Occipital lobe (tissue), 2 donors: Measurements from ENCODE around the gene ADI1. TPM values are rescaled to one million over a fixed set of nuclear protein-coding genes. Genes with fewer than 3 reads are reported as not detected.

Source experiments
- DNase-seq: peaks from one replicate; lab custom pipeline; 2025; lab: John Stamatoyannopoulos, UW
- total RNA-seq: library from RNA; depleted of rRNA; stranded (reverse); fragments of >200 nt; gene quantifications from one replicate; pipeline ENCODE4 v1.2.3, GENCODE V29; 2014

Gene ADI1
- total RNA-seq, 1 donor from 2014 or later = 15.4 TPM

- DNase-seq = no peak
Measured at GRCh38 chr2:3481736-3482362, 37.5 kb downstream of the ADI1 start.

DNA sequence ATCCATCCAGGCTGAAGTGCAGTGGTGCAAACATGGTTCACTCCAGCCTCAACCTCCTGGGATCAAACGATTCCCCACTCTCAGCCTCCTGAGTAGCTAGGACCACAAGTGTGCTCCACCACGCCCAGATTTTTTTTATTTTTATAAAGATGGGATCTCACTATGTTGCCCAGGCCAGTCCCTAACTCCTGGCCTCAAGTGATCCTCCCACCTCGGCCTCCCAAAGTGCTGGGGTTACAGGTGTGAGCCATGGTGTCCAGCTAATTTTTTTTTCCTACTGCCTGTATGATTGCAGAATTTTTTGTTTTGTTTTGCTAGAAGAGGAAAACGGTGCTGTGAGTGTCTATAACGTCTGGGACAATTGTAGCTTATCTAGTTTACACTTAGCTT, 38.3 kb downstream of the ADI1 start:
- DNase-seq = no peak

DNA sequence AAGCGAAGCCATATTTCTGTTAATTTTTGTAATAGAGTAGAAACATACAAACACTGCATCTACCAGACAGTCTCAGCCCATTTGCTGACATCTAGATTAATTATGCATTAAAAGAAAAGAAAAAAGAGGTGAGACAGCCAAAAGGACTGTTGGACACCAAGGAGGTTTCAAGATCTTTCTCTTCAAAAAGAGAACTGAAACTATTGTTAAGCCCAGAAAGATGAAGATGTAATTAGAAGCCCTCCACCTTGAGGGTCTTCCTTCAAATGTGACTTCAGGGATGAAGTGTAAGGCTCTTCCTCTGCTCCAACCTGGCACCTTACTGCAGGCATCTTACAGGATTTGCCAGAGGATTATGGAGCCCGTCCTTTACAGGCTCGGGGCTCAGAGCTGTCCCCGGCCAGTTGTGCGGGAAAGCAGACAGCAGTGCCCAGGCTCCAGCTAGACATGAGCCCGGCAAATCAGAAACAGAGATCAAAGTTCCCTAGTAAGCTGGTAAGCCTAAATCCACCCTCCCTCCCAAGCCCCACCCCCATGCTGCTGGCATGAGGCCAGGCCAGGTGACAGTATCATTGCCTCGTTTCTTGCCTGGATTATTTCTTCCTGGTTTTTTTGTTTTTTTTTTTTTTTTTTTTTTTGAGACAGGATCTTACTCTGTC, 38.9 kb downstream of the ADI1 start:
- DNase-seq = no peak

GRCh38 chr2:3479430-3480320, 39.7 kb downstream of the ADI1 start:
- no peak for DNase-seq

DNA sequence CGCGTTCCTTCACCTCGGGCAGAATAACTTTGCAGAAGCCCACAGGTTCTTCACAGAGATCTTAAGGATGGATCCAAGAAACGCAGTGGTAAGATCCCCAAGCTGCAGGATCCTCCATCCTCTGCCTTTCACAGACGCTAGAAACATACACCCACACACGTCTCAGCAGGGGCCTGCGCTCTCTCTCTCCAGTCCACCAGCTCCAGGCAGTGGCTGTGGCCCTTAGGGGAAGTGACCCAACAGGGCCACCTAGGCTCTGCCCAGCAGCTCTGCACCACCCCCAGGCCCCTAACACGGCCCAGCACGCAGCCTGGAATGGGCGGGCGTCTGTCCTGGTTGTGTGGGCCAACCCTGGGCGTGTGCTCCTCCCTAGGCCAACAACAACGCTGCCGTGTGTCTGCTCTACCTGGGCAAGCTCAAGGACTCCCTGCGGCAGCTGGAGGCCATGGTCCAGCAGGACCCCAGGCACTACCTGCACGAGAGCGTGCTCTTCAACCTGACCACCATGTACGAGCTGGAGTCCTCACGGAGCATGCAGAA, 40.4 kb downstream of the ADI1 start:
- no peak for DNase-seq

- no peak for DNase-seq
Measured at GRCh38 chr2:3476985-3477327, 42.4 kb downstream of the ADI1 start.

DNA sequence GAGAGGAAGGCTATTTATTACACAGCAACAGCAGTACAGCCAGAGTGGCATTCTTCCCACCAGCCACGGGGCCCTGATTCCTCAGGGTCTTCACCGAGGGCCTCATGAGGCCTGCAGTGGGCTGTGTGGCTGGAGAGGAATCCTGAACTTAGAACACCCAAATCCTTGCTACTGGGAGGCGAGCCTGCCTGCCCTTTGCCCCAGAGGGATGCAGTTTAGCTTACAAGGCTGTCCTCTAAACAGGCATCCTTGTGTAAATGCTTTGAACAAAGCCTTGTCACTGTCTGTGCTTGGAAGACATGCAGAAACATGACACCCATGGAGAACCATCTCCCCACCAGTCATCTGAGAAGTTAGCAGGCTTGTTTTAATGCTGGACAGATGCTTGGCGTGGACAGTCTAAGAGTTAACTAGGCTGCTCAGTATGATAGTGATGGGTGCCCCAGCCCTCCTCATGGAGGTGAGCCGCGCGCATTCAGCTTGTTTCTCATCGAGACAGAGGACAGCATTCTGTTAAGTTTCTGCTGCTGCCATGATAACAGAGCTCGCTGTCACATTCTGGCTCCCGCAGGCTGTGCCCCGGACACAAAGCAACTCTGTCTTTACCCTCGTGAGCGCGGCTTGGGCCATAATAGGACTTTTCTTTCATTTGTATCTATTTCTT, 42.9 kb downstream of the ADI1 start:
- peak; percentile 43 for DNase-seq

- DNase-seq = no peak
Measured at GRCh38 chr2:3475771-3476170, 43.6 kb downstream of the ADI1 start.

- DNase-seq = no peak
Measured at GRCh38 chr2:3472966-3473365, 46.4 kb downstream of the ADI1 start.

DNA sequence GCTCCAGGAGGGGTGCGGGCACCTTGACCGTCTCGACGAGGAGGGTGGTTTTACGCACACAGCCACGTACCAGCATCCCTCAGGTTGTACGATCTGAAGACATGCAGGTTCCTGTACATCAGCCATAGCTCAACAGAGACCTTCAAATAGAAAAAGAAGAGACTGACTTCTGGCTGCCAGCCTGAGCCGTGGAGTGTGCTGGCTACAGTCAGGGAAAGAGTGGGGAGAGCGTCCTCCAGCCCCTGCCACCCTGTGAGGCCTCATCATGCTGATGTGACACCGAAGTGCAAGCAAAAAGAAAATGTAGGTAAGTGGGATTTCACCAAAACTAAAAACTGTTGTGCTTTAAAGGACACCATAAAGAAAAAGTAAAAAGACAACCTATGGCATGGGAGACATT, 47.0 kb downstream of the ADI1 start:
- DNase-seq = no peak

GRCh38 chr2:3470856-3471737, 48.2 kb downstream of the ADI1 start:
- no peak for DNase-seq

DNA sequence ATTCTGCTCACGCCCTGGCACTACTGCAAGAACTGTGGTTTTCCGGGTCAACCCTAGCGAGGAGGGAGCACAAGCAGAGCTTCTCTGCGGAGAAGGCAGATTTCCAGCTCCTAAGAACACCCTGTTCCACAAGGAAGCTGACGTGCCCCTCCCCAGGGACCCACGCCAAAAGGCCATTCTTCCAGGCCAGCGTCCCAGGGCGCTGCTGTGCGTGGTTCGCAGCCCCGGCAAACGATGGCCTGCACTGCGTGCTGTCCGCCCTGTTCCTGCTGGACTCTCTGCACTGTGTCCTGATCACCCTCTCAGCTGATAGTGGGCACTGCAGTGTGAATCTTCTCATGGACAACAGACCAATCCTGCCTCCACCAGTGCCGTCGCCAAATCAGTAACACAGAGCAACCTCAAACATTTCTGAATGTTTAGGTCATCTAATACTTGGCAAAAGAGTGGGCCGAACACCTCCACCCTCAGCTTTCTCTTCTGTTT, 49.1 kb downstream of the ADI1 start:
- no peak for DNase-seq

GRCh38 chr2:3469486-3469885, 49.8 kb downstream of the ADI1 start:
- no peak for DNase-seq

DNA sequence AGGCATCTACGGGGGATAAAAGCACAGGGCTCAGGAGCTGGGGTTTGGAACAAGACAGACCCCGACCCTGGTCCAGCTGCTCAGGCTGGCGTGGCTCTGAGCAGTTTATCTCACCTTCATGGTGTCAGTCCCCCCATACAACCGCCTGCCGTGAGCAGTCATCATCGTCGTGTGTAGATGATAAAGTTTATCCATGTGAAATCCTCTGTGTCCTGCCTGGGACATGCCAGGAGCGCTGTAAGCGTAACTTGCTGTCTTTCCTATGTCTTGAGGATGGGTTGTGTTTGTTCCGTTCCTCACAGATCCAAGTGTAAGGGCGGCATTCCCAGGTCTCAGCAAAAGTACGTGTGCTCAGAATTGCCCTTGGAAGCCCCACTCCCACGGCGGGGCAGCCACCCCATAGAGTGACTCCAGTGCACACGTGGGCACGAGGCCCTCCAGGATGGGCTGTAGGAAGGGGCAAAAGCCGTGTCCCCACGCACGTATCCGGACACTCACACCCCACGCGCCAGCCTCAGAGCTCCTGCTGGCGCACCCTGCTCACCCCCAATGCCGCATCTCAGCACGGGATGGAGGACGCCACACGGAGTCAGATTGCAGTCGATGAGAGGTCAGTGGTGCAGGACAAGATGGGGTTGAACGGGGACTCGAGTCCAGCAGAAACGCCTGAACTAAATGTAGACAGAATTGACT, 50.9 kb downstream of the ADI1 start:
- no peak for DNase-seq

DNA sequence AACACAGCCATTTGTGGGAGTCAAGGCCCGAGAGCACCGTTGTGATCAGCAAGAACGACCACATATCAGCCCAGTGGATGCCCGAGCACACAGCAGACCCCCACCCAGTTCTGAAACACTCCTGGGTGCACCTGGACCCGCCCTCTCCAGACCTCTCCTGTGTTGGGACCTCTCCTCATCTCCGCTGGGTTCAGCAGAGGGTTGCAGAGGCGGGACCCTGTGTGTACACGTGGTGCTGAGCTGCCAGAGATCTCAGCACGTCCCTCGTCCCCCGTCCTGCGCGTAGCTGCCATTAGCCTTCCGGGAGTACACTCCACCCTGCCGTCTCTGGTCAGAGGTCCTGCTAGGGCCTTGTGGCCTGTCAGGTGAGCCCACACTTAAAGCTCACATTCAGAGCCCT, 51.7 kb downstream of the ADI1 start:
- DNase-seq = no peak

GRCh38 chr2:3466966-3467365, 52.4 kb downstream of the ADI1 start:
- no peak for DNase-seq

DNA sequence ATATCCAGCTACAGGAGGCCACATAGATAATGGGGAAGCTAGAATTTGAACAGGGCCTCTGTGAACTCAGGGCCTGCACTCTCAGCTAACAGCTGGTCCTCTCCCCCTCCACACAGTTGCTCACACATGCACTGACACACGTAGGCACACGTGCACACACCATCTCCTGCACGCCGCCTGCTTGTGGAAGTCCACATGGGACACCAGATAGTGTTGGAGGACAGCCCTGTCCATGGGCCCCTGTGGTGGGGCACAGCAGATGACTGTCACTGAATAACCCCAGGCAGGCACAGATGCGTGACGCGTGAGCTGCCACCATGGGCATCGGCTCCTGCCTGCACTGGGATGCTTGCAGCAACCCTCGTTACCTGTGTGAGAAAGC, 52.9 kb downstream of the ADI1 start:
- DNase-seq = no peak

GRCh38 chr2:3465844-3466481, 53.4 kb downstream of the ADI1 start:
- DNase-seq = no peak

- DNase-seq = no peak
Measured at GRCh38 chr2:3465328-3465727, 54.0 kb downstream of the ADI1 start.
